T-helper 1 cell treated with Interleukin-12 subunit alpha and Interleukin-12 subunit beta and Interleukin-4 antibody, amounts not matched to agents 30 μg/mL and 1 μg/mL, for 36 hours (primary cell): ENCODE measurements around the gene GNA14.
"Not testable (repeated sequence)": the region's sequence is repeated elsewhere in the genome, so short reads cannot be mapped to it uniquely, and the experiment has no call there.

Experiments
- H3K27ac Mint-ChIP-seq: one replicate; pipeline ENCODE4 v1.8.0; 2021; ENCODE audit warnings: mild to moderate bottlenecking, mixed read lengths
- H3K27me3 Mint-ChIP-seq: one replicate; pipeline ENCODE4 v1.8.0; 2021; ENCODE audit warnings: low read depth, mixed read lengths
- H3K36me3 Mint-ChIP-seq: one replicate; pipeline ENCODE4 v1.8.0; 2021; ENCODE audit warnings: low read depth, mixed read lengths
- H3K4me1 Mint-ChIP-seq: one replicate; pipeline ENCODE4 v1.8.0; 2021; ENCODE audit warnings: low read depth, mixed read lengths
- H3K4me3 Mint-ChIP-seq: one replicate; pipeline ENCODE4 v1.8.0; 2021; ENCODE audit warnings: mild to moderate bottlenecking, moderate library complexity, mixed read lengths
- H3K9me3 Mint-ChIP-seq: one replicate; pipeline ENCODE4 v1.8.0; 2021; ENCODE audit warnings: mixed read lengths

The GNA14 gene

DNA sequence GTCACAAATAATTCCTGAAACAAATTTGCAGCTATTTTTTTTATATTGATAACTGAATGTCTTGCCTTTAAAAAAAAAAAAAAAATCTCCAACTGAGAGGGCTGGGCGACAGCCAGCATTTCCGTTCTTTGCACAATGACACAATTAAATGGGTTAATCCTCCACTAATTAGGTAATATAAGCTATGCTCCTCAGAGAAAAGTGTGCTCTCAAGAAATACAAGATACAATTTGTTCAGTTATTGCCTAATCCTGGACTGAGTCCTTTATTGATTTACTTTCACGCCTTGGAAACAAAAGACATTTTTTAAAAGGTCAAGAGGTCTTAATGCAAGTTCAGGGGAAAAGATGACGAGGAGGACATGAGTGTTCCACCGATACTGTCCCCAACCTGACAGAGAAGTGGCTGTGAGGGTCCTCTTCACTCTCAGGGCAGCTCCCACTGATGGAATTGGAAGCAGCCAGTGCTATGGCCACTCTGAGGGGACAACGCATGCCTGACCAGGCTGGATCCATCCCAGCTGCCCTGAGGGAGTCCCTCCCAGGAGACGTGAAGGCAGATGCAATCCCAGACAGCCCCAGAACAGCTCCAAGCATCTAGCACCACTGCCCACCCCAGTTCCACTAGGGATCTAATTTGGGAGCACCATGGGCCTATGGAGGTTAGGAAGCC lies 220.7 kb downstream of the GNA14 start:
- no peaks in the 10 kb centered on the region for H3K4me1 Mint-ChIP-seq
- H3K27ac Mint-ChIP-seq: no peak overlapping the region
- H3K4me3 Mint-ChIP-seq: no peak overlapping the region
- no peaks in the 10 kb centered on the region for H3K27me3 Mint-ChIP-seq
- no peaks in the 10 kb centered on the region for H3K9me3 Mint-ChIP-seq
- no peaks in the 10 kb centered on the region for H3K36me3 Mint-ChIP-seq

DNA sequence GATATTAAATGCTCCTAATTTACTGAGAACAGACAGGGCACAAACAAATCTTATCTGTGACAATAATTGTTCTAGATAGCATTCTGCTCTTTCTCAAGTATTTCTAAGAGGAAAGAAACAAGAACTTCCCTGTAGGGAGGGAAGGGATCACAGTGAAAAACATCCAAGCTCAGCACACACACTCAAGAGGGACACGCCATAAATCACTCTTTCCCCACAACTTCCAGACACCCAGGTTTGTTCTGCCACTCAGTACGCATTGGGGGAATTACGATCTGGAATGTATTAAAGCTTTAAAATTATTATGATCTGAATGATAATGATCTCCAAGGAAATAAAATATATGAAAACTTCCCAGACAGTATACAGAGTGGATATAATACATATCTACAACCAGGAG lies 221.4 kb downstream of the GNA14 start:
- H3K4me1 Mint-ChIP-seq: no peaks in the 10 kb centered on the region
- no peak overlapping the region for H3K4me3 Mint-ChIP-seq
- peaks cover 3% of the 10 kb centered on the region for H3K36me3 Mint-ChIP-seq
- H3K27me3 Mint-ChIP-seq: no peaks in the 10 kb centered on the region
- no peaks in the 10 kb centered on the region for H3K9me3 Mint-ChIP-seq
- H3K27ac Mint-ChIP-seq: no peak overlapping the region

DNA sequence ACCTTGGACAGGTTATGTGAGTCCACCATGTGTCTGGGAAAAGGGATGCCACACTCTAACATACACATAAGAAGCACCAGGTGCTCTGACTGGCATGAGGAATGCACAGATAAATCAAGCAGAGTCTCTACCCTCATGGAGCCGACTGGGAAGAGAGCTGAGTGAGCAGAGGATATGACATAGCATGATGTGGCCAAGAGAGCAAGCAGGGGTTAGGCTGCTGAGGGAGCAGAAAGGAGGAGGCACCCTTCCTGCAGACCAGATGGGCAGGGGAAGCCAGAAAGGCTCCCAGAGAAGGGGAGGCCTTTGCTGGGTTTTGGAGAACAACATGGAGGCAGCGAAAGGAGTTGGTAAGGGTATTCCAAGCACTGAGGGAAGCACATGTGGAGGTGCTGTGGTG lies 223.1 kb downstream of the GNA14 start:
- Mint-ChIP-seq H3K4me3 (no peak overlapping the region), H3K27me3 (no peaks in the 10 kb centered on the region), H3K9me3 (no peaks in the 10 kb centered on the region), H3K36me3 (peaks cover 3% of the 10 kb centered on the region), H3K4me1 (no peaks in the 10 kb centered on the region), H3K27ac (peak overlapping the region; percentile 13)

DNA sequence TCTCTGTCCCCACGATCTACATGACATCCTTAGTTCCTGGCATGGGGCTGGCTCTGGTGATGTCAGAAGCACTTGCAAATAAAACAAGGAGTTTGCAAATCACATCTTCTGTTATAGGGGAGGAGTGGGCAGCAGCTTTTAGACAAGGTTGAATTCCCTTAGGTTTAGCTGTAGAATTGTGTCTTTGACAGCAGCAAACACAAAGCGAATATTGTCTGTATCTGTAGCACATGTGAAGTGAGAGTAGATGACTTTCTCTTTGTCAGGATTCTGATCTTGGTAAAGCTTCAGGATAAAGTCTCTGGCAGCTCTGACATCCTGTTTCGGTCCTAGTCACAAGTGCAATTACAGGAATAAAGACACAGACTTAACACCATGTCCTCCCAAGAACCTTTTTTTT lies 224.3 kb downstream of the GNA14 start:
- Mint-ChIP-seq H3K9me3 (no peaks in the 10 kb centered on the region), H3K4me1 (no peaks in the 10 kb centered on the region), H3K27me3 (no peaks in the 10 kb centered on the region), H3K4me3 (no peak overlapping the region), H3K27ac (no peak overlapping the region), H3K36me3 (peaks cover 3% of the 10 kb centered on the region)

DNA sequence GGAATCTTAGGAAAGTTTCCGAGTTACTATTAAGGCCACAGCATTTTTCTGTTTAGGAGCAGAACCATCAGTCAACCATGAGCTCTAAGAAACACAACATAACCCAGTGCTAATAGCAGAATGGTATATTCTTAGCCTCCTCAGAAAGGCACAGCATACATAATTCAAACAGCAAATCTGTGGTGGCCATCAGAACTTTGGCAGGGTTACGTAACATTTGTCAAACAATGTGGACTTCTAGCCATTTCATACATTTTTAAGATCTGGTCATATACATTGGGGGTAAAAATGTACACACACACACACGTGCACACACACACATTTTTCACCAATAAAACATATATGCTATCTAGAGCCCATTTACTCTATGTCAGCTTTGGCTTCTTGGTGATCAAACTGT lies 225.2 kb downstream of the GNA14 start:
- Mint-ChIP-seq H3K4me3 (no peak overlapping the region), H3K36me3 (peaks cover 3% of the 10 kb centered on the region), H3K9me3 (no peaks in the 10 kb centered on the region), H3K27ac (no peak overlapping the region), H3K4me1 (no peaks in the 10 kb centered on the region), H3K27me3 (no peaks in the 10 kb centered on the region)

DNA sequence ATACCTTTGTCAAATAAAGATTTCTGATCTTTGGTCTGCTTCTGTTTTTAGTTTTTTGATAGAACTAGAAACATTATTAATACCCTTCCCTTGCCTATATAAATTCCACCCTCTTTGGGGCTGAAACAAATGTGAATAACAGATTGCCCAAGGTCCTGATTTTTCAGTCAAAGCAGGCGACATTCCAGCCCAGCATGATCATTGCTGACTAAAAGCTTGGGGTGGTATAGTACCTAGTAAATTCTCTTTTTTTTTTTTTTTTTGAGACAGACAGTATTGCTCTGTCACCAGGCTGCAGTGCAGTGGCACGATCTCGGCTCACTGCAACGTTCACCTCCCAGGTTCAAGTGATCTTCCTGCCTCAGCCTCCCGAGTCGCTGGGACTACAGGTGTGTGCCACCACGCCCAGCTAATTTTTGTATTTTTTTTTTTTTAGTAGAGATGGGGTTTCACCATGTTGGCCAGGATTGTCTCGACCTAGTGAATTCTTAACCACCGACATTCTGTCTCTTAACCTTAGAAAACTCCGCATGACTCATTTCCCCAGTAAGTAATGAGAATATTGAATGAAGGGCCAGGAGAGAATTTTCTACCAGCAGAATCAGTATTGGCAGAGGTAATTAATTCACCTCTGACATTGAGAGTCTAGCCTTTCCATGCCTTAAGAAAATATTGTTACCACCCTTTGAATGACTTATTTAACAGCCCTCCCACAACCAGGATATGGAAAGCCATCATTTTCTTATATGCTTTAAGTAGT lies 226.4 kb downstream of the GNA14 start:
- Mint-ChIP-seq H3K36me3 (peaks cover 3% of the 10 kb centered on the region), H3K4me1 (no peaks in the 10 kb centered on the region), H3K27ac (no peak overlapping the region), H3K9me3 (no peaks in the 10 kb centered on the region), H3K4me3 (no peak overlapping the region), H3K27me3 (no peaks in the 10 kb centered on the region)

DNA sequence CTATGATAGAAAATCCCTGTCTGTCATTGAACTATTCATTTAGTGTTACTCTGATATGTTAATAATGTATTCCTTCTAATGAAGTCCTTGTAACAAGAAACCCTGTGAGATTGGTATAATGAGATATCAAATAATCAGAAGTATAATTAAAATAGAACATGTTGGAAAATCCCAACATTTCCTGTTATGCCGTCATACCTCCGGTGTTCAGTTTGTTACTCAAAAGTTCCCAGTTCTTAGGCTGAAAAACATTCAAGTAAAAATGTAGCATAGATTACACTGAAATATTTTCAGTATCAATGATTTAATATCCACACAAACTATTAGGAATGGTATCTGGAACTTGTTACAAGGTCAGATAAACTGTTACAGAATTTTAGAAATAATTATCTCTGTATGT lies 227.5 kb downstream of the GNA14 start:
- no peak overlapping the region for H3K27ac Mint-ChIP-seq
- peaks cover 3% of the 10 kb centered on the region for H3K36me3 Mint-ChIP-seq
- H3K4me3 Mint-ChIP-seq: no peak overlapping the region
- H3K27me3 Mint-ChIP-seq: no peaks in the 10 kb centered on the region
- H3K4me1 Mint-ChIP-seq: no peaks in the 10 kb centered on the region
- H3K9me3 Mint-ChIP-seq: no peaks in the 10 kb centered on the region

DNA sequence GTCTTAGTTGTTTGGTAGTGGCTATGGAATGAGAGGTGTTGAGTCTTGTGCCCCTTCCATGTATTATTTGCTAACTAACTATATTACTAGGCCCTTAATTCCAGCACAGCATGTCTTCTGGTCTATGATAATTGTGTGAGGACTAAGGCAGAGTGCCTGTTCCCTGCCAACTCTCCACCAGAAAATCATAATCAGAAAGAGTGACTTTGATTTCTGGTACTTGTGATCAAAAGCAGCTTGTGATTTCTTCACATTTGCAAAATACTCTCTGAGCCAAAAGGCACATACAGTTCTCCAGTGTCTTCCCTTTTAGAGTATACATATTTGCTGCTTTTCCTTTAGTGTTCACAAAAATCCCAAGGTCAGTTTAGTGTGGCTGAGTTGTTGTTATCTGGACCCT lies 229.9 kb downstream of the GNA14 start:
- peaks cover 3% of the 10 kb centered on the region for H3K36me3 Mint-ChIP-seq
- H3K27ac Mint-ChIP-seq: no peak overlapping the region

DNA sequence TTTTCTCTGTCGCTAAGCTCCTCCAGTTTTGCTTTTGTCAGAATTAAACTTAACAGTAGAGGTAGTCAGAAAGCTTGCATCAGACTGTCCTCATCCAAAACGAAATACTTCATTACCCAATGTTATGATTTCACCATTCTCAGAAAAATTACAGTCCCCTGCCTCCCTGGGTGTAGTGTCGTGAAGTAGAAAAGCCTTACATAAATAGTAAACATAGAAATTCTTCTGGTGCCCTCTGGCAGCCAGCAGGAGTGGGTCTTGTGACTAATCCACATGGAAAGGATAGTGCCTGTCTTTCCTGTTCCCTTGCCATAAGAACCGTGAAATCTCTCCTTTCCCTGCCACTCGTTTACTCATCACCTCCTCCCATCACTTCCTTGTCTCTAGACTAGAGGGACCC lies 230.6 kb downstream of the GNA14 start:
- H3K27ac Mint-ChIP-seq: no peak overlapping the region
- no peak overlapping the region for H3K4me3 Mint-ChIP-seq
- H3K9me3 Mint-ChIP-seq: peaks cover 4% of the 10 kb centered on the region
- no peaks in the 10 kb centered on the region for H3K4me1 Mint-ChIP-seq
- peaks cover 3% of the 10 kb centered on the region for H3K36me3 Mint-ChIP-seq
- H3K27me3 Mint-ChIP-seq: no peaks in the 10 kb centered on the region

More for the DNA sequence above, 229.9 kb downstream of the GNA14 start:
- H3K27me3 Mint-ChIP-seq: no peaks in the 10 kb centered on the region
- H3K4me1 Mint-ChIP-seq: no peaks in the 10 kb centered on the region
- peaks cover 4% of the 10 kb centered on the region for H3K9me3 Mint-ChIP-seq
- no peak overlapping the region for H3K4me3 Mint-ChIP-seq

DNA sequence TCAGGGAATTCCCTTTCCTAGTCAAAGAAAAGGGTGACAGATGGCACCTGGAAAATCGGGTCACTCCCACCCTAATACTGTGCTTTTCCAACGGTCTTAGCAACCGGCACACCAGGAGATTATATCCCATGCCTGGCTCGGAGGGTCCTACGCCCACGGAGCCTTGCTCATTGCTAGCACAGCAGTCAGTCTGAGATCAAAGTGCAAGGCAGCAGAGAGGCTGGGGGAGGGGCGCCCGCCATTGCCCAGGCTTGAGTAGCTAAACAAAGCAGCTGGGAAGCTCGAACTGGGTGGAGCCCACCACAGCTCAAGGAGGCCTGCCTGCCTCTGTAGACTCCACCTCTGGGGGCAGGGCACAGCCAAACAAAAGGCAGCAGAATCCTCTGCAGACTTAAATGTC lies 239.6 kb downstream of the GNA14 start:
- H3K27me3 Mint-ChIP-seq, H3K4me1 Mint-ChIP-seq, H3K27ac Mint-ChIP-seq, H3K4me3 Mint-ChIP-seq: not testable (repeated sequence)
- Mint-ChIP-seq H3K9me3 (peaks cover 10% of the 10 kb centered on the region), H3K36me3 (peaks cover 38% of the 10 kb centered on the region)

DNA sequence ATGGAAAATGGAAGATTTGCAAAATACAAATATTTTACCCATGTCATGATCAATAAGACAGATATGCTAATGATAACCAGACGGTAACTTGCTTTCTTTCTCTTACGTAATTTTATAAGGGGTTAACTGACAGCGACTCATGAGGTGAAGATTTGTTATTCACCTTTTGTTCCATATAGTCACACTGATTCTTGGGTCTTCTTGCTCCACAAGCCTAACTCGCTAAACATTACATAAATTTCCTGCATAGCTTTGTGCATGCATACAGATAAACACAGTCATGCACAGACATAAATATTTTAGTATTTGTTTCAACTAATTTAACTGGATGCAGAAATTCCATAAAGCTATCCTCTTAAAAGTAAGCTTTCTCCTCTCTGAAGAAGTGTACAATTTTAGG lies 244.9 kb downstream of the GNA14 start:
- H3K36me3 Mint-ChIP-seq: peaks cover 22% of the 10 kb centered on the region
- no peak overlapping the region for H3K4me3 Mint-ChIP-seq
- H3K4me1 Mint-ChIP-seq: no peaks in the 10 kb centered on the region
- H3K9me3 Mint-ChIP-seq: peaks cover 4% of the 10 kb centered on the region
- H3K27me3 Mint-ChIP-seq: no peaks in the 10 kb centered on the region
- no peak overlapping the region for H3K27ac Mint-ChIP-seq

DNA sequence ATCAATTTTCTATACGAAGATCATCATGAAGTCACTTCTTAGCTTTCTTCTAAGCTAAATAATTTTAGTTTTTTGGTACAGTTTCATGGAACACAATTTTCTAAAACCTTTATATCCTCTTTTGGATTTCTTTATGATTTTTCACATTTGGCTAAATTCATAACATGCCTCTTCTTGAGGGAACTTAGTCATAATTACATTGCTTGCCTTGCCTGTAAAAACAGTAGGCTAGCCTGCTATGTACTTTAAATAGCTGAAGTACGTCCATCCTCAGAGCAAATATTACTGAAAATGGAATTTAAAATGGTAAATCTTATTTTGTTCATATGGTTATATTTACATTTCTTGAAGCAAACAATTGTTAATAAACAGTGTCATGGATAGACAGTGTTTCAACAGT lies 245.8 kb downstream of the GNA14 start:
- Mint-ChIP-seq H3K4me1 (no peaks in the 10 kb centered on the region), H3K4me3 (no peak overlapping the region), H3K27me3 (no peaks in the 10 kb centered on the region), H3K9me3 (no peaks in the 10 kb centered on the region), H3K27ac (no peak overlapping the region), H3K36me3 (peaks cover 17% of the 10 kb centered on the region)

DNA sequence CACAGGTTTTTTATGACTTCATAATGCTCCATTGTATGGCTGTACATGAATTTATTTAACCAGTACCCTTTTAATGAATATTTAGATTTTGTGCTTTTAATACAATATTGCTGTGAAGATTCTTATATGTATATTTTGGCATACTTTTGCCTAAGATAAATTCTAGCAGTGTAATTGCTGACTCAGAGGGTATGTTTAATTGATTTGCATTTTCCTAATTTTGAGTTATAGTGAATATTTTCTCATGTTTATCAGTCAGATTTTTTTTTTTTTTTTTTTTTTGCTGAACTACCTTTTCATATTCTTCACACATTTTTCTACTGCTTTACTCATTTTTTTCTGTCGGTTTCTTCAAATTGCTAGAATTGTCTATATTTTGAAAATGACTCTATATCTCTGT lies 248.2 kb downstream of the GNA14 start:
- peaks cover 6% of the 10 kb centered on the region for H3K36me3 Mint-ChIP-seq
- H3K4me1 Mint-ChIP-seq: no peaks in the 10 kb centered on the region
- H3K27me3 Mint-ChIP-seq: no peaks in the 10 kb centered on the region
- no peak overlapping the region for H3K27ac Mint-ChIP-seq
- H3K4me3 Mint-ChIP-seq: no peak overlapping the region
- no peaks in the 10 kb centered on the region for H3K9me3 Mint-ChIP-seq

DNA sequence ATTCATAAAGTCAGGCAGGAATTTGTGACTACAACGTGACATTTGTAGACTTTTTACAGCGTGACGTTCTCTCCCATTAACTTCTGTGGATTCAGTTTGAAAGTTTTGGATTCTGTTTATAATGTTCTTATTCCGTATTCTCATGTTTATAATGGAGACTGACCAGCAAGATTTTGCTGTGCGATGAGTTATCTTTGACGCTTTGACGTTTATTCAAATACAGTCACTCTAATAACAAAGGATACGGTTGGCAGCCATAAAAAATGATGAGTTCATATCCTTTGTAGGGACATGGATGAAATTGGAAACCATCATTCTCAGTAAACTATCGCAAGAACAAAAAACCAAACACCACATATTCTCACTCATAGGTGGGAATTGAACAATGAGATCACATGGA lies 249.5 kb downstream of the GNA14 start:
- H3K27ac Mint-ChIP-seq, H3K36me3 Mint-ChIP-seq, H3K4me1 Mint-ChIP-seq, H3K27me3 Mint-ChIP-seq, H3K9me3 Mint-ChIP-seq, H3K4me3 Mint-ChIP-seq: not testable (repeated sequence)

DNA sequence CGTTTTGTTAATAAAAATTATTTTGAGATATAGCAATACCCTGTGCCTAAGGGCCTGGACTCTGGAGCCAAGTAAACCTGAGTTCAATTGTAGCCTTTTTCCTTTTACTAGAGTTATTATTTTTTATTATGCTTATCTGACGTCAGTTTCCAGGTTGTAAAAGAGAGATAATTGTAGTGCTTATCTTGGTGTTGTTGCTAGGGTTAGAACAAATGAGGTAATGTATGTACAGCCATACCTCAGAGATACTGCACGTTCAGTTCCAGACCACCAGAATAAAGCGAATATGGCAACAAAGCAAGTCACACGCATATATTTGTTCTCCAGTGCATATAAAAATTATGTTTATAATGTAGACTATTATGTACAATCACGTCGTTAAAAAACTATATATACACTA lies 255.8 kb downstream of the GNA14 start:
- no peak overlapping the region for H3K27ac Mint-ChIP-seq
- H3K4me1 Mint-ChIP-seq: no peaks in the 10 kb centered on the region
- H3K9me3 Mint-ChIP-seq: no peaks in the 10 kb centered on the region
- H3K36me3 Mint-ChIP-seq: peaks cover 2% of the 10 kb centered on the region
- no peaks in the 10 kb centered on the region for H3K27me3 Mint-ChIP-seq
- no peak overlapping the region for H3K4me3 Mint-ChIP-seq
